ENCODE measurements around the gene FRRS1. TPM values are rescaled to one million over a fixed set of nuclear protein-coding genes. Genes with fewer than 3 reads are reported as not detected.
A peak's percentile ranks its signal among the peaks of the same experiment; 100 is the strongest.

Gene FRRS1
- total and polyA plus RNA-seq, 8 donors, result 8.0 to 15.1 (median 12.4) TPM

DNA sequence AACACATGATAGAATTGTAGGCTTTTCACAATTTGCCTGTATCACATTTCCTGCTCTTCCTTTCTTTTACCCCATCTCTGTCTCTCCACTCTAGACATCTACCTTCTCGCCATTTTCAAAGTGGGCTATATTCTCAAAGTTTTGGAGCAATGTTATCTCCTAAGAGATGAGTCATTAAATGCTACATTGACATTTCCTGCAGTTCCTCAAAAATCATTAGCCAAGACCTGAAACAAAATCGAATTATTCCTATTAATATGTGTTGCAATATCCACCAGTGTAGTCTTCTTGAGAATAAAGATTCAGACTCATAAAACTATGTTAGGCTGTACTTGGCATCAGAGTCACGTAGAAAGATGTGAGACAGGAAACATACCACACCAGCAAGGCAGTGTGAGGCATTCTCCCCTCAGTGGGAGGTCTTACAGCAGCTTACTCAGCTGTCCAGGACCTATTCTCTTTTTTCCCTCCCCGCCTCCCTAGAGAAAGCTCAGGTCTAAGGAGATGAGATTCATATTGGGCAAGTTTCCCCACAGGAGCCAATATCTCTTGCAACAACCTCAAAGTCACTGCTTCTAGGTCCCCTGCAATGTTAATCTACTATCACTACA, 38.8 kb downstream of the FRRS1 start:
- ATAC-seq (peak; percentile 30), DNase-seq (no peak)
- Histone ChIP-seq H3K4me3 (no peak overlapping the region), H3K36me3 (no peaks in the 10 kb centered on the region), H3K9me3 (no peaks in the 10 kb centered on the region), H3K4me1 (no peaks in the 10 kb centered on the region), H3K27me3 (no peaks in the 10 kb centered on the region), H3K27ac (peak overlapping the region in 1 of 2 donors; percentile 9)
- no peak for TF ChIP-seq CTCF (IDR thresholded peaks at IDR 0.05)
- intact Hi-C loops (cut with DNase I), result no loop called here

GRCh38 chr1:99726818-99727217, 39.6 kb downstream of the FRRS1 start:
- Histone ChIP-seq H3K9me3 (no peaks in the 10 kb centered on the region), H3K4me1 (no peaks in the 10 kb centered on the region), H3K27me3 (no peaks in the 10 kb centered on the region), H3K36me3 (no peaks in the 10 kb centered on the region), H3K27ac (no peak overlapping the region), H3K4me3 (no peak overlapping the region)
- DNase-seq (no peak), ATAC-seq (no peak)
- TF ChIP-seq CTCF (IDR thresholded peaks at IDR 0.05), result no peak
- intact Hi-C loops (cut with DNase I), result no loop called here

DNA sequence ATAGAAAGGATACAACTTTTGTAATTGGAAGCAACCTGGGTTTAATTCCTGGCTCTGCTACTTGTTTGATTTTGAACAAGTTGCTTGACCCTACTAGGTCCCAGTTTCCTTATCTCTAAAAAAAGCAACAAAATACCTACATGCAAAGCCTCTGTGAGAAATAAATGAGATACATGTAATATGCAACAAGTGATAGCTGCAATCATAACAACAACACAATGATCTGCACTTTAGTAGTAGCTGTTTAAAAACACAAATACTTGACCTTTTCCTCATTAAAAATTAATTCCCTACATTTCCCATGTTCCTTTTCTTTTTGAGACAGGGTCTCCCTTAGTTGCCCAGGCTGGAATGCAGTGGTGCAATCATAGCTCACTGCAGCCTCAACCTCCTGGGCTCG, 40.0 kb downstream of the FRRS1 start:
- Histone ChIP-seq H3K4me1 (no peaks in the 10 kb centered on the region), H3K4me3 (no peak overlapping the region), H3K36me3 (no peaks in the 10 kb centered on the region), H3K27me3 (no peaks in the 10 kb centered on the region), H3K9me3 (no peaks in the 10 kb centered on the region), H3K27ac (no peak overlapping the region)
- ATAC-seq, result no peak
- intact Hi-C loops (cut with DNase I), result no loop called here
- no peak for TF ChIP-seq CTCF (IDR thresholded peaks at IDR 0.05)
- no peak for DNase-seq

DNA sequence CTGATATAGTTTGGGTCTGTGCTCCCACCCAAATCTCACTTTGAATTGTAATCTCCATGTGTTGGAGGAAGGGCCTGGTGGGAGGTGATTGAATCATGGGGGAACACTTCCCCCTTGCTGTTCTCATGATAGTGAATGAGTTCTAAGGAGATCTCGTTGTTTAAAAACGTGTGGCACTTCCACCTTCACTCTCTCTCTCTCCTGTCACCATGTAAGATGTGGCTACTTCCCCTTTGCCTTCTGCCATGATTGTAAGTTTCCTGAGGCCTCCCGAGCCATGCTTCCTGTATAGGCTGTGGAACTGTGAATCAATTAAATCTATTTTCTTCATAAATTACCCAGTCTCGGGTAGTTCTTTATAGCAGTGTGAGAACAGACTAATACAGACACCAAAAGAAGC, 40.4 kb downstream of the FRRS1 start:
- DNase-seq (no peak), ATAC-seq (no peak)
- intact Hi-C loops (cut with DNase I), result no loop called here
- Histone ChIP-seq H3K9me3 (no peaks in the 10 kb centered on the region), H3K27ac (no peak overlapping the region), H3K36me3 (no peaks in the 10 kb centered on the region), H3K4me1 (no peaks in the 10 kb centered on the region), H3K4me3 (no peak overlapping the region), H3K27me3 (no peaks in the 10 kb centered on the region)
- no peak for TF ChIP-seq CTCF (IDR thresholded peaks at IDR 0.05)

DNA sequence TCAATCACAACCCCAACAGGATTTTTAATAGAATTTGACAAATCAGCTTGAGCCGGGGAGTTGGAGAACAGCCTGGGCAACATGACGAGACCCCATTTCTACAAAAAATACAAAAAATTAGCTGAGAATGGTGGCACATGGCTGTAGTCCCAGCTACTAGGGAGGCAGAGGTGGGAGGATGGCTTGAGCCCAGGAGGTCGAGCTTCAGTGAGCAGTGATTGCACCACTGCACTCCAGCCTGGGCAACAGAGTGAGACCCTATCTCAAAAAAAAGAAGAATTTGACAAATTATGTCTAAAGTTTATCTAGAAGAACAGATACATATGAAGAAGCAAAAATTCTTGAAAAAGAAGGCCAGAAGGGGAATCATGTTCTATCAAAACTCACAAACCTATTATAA, 43.2 kb downstream of the FRRS1 start:
- no peak for ATAC-seq
- intact Hi-C loops (cut with DNase I), result no loop called here

More for the DNA sequence above, 43.2 kb downstream of the FRRS1 start:
- Histone ChIP-seq H3K9me3 (no peaks in the 10 kb centered on the region), H3K27me3 (no peaks in the 10 kb centered on the region), H3K27ac (no peak overlapping the region), H3K36me3 (peaks cover 0 to 4% of the 10 kb centered on the region in 2 donors), H3K4me1 (no peaks in the 10 kb centered on the region), H3K4me3 (no peak overlapping the region)
- TF ChIP-seq CTCF (IDR thresholded peaks at IDR 0.05), result no peak
- no peak for DNase-seq

Data from left lung (tissue), 10 donors.